ENCODE results near the gene PAK2.
"Not testable (repeated sequence)": the region's sequence is repeated elsewhere in the genome, so short reads cannot be mapped to it uniquely, and the experiment has no call there.

PAK2 gene

GRCh38 chr3:196782511-196782910 lies 42.9 kb downstream of the PAK2 start:
- DNase-seq (ENCODE audit: low spot score), result no peak

GRCh38 chr3:196788528-196788927 lies 48.9 kb downstream of the PAK2 start:
- DNase-seq (ENCODE audit: low spot score), result no peak

GRCh38 chr3:196789885-196790359 lies 50.3 kb downstream of the PAK2 start:
- peak; percentile 28 for DNase-seq (ENCODE audit: low spot score)

GRCh38 chr3:196790636-196791035 lies 51.0 kb downstream of the PAK2 start:
- DNase-seq (ENCODE audit: low spot score), result no peak

- no peak for DNase-seq (ENCODE audit: low spot score)
Measured at GRCh38 chr3:196792771-196793170, 53.1 kb downstream of the PAK2 start.

- peak; percentile 54 for DNase-seq (ENCODE audit: low spot score)
Measured at GRCh38 chr3:196793246-196793645, 53.6 kb downstream of the PAK2 start.

GRCh38 chr3:196794467-196794866 lies 54.8 kb downstream of the PAK2 start:
- DNase-seq (ENCODE audit: low spot score), result no peak

- DNase-seq (ENCODE audit: low spot score), result no peak
Measured at GRCh38 chr3:196796317-196796716, 56.7 kb downstream of the PAK2 start.

- DNase-seq (ENCODE audit: low spot score), result no peak
Measured at GRCh38 chr3:196800742-196801434, 61.2 kb downstream of the PAK2 start.

GRCh38 chr3:196803891-196804468 lies 64.3 kb downstream of the PAK2 start:
- no peak for DNase-seq (ENCODE audit: low spot score)

- no peak for DNase-seq (ENCODE audit: low spot score)
Measured at GRCh38 chr3:196804773-196805172, 65.1 kb downstream of the PAK2 start.

- no peak for DNase-seq (ENCODE audit: low spot score)
Measured at GRCh38 chr3:196810963-196811581, 71.4 kb downstream of the PAK2 start.

- DNase-seq (ENCODE audit: low spot score), result no peak
Measured at GRCh38 chr3:196812853-196813252, 73.2 kb downstream of the PAK2 start.

- no peak for DNase-seq (ENCODE audit: low spot score)
Measured at GRCh38 chr3:196813903-196814302, 74.2 kb downstream of the PAK2 start.

- no peak for DNase-seq (ENCODE audit: low spot score)
Measured at GRCh38 chr3:196821806-196822355, 82.2 kb downstream of the PAK2 start.

- DNase-seq (ENCODE audit: low spot score), result not testable (repeated sequence)
Measured at GRCh38 chr3:196829651-196830050, 90.0 kb downstream of the PAK2 start.

GRCh38 chr3:196835086-196835485 lies 95.4 kb downstream of the PAK2 start:
- DNase-seq (ENCODE audit: low spot score), result no peak

GRCh38 chr3:196836626-196837025 lies 97.0 kb downstream of the PAK2 start:
- not testable (repeated sequence) for DNase-seq (ENCODE audit: low spot score)

GRCh38 chr3:196837819-196838420 lies 98.3 kb downstream of the PAK2 start:
- peak; percentile 58 for DNase-seq (ENCODE audit: low spot score)

- not testable (repeated sequence) for DNase-seq (ENCODE audit: low spot score)
Measured at GRCh38 chr3:196839351-196839750, 99.7 kb downstream of the PAK2 start.

- DNase-seq (ENCODE audit: low spot score), result no peak
Measured at GRCh38 chr3:196842567-196843434, 103.1 kb downstream of the PAK2 start.
